Stimulated activated CD8-positive, alpha-beta memory T cell treated with anti-CD3 and anti-CD28 coated beads, Interleukin-12 subunit alpha, Interleukin-12 subunit beta, amount 100 ng/mL, for 24 hours (primary cell): ENCODE data around the gene CDKN1A.

Experiments
- DNase-seq: peaks from one replicate; pipeline ENCODE4 v3.0.0-alpha.2; 2020; ENCODE audit errors: extremely low read depth

The CDKN1A gene

DNA sequence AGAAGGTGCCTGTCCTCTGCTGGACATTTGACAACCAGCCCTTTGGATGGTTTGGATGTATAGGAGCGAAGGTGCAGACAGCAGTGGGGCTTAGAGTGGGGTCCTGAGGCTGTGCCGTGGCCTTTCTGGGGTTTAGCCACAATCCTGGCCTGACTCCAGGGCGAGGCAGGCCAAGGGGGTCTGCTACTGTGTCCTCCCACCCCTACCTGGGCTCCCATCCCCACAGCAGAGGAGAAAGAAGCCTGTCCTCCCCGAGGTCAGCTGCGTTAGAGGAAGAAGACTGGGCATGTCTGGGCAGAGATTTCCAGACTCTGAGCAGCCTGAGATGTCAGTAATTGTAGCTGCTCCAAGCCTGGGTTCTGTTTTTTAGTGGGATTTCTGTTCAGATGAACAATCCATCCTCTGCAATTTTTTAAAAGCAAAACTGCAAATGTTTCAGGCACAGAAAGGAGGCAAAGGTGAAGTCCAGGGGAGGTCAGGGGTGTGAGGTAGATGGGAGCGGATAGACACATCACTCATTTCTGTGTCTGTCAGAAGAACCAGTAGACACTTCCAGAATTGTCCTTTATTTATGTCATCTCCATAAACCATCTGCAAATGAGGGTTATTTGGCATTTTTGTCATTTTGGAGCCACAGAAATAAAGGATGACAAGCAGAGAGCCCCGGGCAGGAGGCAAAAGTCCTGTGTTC lies 1.3 kb upstream of the CDKN1A start:
- no peak for DNase-seq

DNA sequence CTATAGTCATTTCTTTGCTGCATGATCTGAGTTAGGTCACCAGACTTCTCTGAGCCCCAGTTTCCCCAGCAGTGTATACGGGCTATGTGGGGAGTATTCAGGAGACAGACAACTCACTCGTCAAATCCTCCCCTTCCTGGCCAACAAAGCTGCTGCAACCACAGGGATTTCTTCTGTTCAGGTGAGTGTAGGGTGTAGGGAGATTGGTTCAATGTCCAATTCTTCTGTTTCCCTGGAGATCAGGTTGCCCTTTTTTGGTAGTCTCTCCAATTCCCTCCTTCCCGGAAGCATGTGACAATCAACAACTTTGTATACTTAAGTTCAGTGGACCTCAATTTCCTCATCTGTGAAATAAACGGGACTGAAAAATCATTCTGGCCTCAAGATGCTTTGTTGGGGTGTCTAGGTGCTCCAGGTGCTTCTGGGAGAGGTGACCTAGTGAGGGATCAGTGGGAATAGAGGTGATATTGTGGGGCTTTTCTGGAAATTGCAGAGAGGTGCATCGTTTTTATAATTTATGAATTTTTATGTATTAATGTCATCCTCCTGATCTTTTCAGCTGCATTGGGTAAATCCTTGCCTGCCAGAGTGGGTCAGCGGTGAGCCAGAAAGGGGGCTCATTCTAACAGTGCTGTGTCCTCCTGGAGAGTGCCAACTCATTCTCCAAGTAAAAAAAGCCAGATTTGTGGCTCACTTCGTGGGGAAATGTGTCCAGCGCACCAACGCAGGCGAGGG lies 594 bp upstream of the CDKN1A start:
- DNase-seq: no peak

DNA sequence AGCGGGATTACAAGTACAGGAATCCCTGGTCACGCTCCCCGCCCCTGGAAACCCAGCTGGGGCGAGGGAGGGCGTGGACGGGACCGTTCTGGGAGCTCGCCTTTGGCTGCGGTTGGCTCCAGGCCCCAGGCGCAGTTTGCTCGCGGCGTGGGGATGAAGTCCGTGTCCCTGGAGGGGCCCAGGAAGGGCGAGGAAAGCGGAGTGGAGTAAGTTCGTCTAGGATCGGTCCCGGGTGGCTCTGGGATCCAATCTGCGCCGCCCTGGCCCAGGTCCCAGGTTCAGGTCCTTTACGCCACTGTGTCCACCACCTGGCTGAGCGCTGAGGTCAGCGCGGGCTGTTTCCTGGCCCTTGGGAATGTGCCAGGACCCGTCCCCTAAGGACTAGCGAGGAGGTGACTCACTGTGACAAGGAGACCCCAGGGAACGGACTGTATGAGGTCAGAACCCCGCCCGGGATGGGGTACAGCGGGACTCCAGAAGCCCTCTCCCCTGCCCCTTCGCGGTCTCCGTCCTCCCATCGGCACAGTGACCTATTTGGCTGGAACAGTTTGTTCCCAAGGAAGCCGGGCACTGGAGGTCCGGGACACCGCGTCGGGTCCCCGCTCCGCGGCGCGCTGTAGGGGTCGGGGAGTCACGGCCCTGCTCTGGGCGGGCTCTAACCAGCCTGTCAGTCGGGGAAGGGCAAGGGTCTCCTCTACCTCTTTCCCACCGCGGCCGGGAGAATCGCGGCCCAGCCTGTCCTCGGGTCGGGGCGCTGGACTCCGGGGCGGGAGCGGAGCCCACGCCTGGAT lies 724 bp downstream of the CDKN1A start:
- no peak for DNase-seq

DNA sequence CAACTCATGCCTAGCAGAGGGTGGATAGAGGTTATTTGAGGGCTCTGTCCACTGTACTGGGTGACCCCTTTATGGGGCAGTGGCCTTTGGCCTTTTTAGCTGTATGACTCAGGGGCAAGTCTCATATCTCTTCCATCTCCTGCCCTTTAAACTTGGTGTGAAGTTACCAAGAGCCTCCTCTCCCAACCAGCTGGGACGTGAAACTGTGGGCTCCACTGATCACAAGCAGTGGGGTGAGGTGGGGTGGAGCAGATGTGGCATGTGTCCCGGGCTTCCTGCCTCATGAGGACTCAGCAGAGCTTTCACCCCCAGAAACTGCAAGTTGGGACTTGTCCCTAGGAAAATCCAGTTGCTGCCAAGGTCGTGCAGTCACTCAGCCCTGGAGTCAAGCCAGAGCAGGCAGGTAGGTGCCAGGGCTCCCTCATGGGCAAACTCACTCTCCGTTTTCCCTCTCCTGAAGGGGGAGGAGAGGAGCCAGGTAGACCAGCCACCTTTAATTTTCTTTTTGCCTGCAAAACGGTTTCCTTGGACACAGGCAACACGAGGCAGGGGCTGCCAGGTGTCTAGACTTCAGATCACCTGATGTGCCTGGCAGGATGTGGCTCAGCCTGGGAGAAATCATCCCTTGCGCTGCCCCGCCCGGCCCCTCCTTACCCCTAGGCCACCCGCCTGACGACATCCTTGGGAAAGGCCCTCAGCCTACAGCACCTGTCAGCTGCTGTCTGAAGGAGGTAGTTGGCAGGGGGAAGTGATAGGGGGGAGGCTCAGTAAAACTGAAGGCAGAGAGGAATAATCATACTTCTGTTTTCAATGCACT lies 4.0 kb downstream of the CDKN1A start:
- DNase-seq: no peak

DNA sequence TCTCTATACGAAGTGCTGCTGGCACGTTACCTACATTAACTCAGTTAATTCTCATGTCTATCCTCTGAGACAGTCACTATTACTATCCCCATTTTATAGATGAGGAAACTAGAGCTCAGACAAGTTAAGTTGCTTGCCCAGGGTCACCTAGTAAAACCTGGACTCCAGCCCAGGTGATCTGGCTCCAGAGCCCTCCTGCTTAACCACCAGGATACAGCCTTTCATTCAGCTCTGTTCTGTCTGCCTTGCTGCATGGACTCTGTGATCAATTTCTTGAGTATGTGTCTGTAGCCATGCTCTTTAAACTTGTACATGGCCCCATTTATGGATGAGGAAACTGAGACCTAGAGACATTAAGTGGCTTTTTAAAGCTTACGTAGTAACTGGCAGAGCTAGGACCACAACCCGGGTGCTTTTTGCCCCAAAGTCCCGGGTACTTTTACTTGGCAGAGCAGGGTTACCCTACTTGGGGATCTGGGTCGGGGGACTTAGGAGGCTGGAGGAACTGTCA lies 4.7 kb downstream of the CDKN1A start:
- no peak for DNase-seq

DNA sequence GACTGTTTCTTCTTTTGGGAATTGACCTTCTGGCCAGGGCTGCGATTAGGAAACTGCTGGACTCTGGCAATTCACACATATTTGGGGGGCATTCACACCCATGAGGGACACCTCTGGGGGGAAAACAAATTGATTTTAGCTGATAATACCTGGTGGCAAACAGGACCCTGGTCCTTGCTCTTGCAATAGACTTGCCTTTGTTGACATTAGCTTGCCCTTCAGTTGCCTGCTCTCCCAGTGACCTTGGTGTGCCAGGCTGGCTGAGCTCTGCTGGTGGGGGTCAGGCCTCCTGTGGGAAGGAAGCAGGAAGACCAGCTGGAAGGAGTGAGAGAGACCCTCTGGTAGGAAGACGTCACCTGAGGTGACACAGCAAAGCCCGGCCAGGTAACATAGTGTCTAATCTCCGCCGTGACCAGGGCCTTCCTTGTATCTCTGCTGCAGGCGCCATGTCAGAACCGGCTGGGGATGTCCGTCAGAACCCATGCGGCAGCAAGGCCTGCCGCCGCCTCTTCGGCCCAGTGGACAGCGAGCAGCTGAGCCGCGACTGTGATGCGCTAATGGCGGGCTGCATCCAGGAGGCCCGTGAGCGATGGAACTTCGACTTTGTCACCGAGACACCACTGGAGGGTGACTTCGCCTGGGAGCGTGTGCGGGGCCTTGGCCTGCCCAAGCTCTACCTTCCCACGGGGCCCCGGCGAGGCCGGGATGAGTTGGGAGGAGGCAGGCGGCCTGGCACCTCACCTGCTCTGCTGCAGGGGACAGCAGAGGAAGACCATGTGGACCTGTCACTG lies 5.3 kb downstream of the CDKN1A start:
- no peak for DNase-seq

DNA sequence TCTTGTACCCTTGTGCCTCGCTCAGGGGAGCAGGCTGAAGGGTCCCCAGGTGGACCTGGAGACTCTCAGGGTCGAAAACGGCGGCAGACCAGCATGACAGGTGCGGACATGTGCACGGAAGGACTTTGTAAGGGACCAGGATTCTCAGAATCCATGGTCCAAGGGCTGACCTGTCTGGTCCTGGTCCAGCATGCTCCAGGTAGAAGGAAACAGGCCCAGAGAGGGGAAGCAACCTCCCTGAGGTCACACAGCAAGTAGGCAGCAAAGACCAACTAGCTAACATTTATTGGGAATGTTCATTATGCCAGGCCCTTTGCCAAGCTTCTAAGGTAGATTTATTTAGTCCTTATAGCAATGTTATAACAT lies 5.9 kb downstream of the CDKN1A start:
- no peak for DNase-seq

DNA sequence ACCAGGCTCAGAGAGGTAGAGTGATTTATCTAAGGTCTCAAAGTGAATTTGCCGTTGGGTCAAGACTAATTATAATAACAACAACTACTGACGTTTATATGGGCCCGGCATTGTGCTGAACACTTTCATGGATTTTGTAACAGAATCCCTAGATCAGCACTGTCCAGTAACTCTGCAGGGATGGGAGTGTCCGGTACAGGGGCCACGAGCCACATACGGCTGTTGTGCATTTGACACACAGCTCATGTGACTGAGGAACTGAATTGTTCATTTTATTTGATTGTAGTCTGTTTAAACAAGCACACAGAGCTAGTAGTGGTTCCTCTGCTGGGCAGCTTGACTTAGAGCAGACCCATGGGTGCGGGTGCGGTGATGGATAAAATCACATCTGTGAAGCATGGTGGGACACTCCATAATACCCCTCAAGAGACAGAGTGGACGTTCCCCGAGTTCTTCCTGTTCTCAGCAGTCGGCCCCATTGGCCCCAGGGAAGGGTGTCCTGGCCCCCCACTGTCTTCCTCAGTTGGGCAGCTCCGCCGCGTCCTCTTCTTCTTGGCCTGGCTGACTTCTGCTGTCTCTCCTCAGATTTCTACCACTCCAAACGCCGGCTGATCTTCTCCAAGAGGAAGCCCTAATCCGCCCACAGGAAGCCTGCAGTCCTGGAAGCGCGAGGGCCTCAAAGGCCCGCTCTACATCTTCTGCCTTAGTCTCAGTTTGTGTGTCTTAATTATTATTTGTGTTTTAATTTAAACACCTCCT lies 6.8 kb downstream of the CDKN1A start:
- DNase-seq: no peak

DNA sequence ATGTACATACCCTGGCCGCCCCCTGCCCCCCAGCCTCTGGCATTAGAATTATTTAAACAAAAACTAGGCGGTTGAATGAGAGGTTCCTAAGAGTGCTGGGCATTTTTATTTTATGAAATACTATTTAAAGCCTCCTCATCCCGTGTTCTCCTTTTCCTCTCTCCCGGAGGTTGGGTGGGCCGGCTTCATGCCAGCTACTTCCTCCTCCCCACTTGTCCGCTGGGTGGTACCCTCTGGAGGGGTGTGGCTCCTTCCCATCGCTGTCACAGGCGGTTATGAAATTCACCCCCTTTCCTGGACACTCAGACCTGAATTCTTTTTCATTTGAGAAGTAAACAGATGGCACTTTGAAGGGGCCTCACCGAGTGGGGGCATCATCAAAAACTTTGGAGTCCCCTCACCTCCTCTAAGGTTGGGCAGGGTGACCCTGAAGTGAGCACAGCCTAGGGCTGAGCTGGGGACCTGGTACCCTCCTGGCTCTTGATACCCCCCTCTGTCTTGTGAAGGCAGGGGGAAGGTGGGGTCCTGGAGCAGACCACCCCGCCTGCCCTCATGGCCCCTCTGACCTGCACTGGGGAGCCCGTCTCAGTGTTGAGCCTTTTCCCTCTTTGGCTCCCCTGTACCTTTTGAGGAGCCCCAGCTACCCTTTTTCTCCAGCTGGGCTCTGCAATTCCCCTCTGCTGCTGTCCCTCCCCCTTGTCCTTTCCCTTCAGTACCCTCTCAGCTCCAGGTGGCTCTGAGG lies 7.6 kb downstream of the CDKN1A start:
- no peak for DNase-seq

DNA sequence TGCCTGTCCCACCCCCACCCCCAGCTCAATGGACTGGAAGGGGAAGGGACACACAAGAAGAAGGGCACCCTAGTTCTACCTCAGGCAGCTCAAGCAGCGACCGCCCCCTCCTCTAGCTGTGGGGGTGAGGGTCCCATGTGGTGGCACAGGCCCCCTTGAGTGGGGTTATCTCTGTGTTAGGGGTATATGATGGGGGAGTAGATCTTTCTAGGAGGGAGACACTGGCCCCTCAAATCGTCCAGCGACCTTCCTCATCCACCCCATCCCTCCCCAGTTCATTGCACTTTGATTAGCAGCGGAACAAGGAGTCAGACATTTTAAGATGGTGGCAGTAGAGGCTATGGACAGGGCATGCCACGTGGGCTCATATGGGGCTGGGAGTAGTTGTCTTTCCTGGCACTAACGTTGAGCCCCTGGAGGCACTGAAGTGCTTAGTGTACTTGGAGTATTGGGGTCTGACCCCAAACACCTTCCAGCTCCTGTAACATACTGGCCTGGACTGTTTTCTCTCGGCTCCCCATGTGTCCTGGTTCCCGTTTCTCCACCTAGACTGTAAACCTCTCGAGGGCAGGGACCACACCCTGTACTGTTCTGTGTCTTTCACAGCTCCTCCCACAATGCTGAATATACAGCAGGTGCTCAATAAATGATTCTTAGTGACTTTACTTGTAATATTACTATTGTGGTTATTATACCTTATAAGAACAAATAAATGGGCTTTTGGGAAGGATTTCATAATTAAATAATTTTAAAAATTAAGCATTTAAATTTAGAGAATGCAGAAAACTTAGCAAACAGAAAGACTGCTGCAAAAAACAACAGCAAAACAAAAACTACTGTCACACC lies 8.4 kb downstream of the CDKN1A start:
- DNase-seq: no peak

DNA sequence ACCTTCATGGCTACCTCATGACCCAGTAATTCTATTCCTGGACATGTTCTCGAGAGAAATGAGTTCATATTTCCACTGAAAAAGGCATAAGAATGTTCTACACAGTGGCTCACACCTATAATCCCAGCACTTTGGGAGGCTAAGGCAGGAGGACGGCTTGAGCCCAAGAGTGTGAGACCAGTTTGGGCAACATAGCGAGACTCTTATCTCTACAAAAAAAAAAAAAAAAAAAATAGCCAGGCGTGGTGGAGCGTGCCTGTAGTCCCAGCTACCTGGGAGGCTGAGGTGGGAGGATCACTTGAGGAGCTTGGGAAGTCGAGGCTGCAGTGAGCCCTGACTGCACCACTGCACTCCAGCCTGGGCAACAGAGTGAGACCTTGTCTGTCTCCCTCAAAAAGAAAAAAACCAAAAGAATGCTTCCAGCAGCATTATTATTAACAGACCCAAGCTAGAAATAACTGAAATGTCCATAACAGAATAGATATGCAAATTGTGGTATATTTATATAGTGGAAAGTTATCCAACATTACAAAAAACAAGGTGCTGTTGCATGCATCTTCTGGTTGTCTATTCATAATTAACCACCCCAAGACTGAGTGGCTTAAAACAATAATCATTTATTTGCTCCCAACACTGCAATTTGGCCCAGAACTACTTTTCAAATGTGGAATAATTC lies 9.7 kb downstream of the CDKN1A start:
- no peak for DNase-seq

DNA sequence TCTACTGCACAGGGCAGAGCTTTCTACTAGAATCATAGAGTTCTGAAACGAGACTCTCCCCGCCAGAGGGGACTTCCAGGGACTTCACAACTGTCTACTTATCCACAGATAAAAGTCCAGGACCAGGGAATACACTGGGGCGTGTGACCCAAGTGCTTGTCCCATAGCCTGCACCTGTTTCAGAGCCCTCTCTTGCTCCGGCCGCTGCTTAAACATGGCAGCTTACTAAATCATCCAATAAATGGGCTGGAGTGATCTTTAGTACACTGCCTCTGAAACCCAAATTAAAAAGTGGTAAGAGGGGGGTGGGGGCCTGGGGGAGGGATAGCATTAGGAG lies 10.2 kb downstream of the CDKN1A start:
- no peak for DNase-seq

DNA sequence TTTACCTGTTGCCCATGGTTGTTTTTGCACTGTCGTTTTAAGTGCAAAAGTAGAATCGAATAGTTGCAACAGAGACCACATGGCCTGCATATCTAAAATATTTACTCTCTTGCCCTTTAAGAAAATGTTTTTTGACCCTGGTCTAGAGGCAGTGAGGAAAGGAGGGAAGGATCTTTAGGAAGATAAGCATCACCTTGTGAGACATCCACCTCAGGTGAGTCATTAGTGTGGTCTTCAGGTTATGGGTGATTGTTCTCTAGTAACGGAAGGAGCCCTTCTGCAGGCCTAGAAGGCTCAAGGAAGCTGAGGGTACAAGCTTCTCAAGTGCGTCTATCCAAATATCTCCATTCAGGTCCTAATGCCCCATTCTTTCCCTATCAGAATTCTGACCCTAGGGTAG lies 12.5 kb downstream of the CDKN1A start:
- DNase-seq: no peak

DNA sequence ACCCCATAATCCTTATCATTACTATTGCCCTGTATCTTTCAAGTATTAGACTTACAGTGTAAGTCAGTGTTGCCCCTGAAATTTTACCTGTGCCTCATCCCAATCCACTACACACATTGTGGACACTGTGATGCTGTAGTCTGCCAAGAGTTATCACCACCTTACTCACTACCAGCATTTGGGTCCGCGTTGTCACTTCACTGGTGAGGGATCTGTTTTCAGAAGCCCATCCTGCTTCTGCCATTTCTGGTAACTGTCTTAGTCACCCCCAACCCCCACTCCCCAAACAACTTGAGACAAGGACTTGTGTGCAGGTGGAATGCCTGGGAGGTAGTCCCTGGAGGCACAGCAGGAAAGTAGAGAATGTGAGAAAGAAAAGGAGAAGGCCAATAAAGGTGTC lies 13.1 kb downstream of the CDKN1A start:
- DNase-seq: no peak

DNA sequence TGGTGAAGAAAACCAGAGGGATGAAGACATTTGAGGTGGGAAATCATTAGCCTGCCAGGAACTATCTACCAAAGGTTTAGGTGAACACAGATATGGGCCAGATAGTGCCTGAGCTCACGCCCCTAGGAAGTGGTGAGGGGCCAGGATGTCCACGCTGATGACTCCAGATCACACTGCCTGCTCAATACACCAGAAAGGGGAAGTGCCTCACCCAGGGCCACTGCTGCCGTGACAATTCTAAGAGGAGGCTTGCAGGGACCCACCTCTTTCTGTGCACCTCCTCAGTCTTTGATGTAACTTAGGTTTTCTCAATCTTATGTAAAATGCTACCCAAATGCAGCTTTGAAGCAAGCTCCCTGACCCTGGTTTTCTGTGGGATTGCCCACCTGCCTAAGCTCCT lies 13.7 kb downstream of the CDKN1A start:
- DNase-seq: no peak

DNA sequence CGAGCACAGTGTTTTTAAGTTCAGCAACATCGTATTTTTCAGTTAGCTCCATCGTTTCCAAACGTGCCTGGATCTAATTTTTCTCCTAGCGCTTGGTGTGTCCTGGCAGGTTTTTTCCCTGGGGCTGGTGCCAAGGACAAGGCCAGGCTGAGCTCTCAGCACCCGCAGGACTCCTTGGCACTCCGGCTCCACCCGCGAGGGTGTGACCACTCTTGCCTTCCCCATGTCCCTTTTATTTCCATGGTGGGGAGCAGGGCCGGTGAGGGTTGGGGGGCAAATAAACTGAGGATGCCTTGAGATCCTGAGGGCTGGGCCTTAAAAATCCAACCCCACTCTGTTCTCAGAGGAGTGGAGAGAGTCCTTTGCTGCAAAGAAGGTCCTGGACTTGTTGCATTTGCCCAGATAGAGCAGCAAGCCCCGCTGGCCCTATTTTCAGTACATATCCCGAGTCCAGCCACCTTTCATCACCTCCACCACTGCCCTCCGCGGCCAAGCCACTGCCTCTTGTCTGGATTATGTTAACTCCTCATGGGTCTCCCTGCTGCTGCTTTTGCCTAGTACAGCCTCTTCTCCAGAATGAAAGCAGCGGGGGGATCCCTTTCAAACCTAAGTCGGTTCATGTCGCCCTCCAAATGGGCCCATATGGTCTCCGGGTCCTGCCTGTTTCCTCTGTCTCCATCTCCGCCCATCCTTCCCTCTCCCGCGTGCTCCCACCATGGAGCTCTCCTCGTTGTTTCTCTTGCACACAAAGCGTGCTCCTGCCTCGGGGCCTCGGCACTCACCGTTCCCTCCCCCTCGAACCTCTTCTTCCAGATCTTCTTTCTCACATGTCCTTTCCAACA lies 14.6 kb downstream of the CDKN1A start:
- DNase-seq: no peak

DNA sequence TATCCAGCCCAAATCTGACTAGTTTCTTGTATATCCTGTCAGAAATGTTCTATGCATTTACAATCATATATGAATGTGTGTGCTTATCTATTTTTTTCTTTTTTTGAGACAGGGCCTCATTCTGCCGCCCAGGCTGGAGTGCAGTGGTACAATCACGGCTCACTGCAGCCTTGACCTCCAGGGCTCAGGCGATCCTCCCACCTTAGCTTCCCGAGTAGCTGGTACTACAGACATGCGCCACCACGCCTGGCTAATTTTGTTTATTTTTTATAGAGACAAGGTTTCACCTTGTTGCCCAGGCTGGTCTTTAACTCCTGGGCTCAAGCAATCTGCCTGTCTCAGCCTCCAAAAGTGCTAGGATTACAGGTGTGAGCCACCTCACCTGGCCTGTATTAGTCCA lies 16.1 kb downstream of the CDKN1A start:
- DNase-seq: no peak
